ENCODE data around the gene CRIM1.

The CRIM1 gene

DNA sequence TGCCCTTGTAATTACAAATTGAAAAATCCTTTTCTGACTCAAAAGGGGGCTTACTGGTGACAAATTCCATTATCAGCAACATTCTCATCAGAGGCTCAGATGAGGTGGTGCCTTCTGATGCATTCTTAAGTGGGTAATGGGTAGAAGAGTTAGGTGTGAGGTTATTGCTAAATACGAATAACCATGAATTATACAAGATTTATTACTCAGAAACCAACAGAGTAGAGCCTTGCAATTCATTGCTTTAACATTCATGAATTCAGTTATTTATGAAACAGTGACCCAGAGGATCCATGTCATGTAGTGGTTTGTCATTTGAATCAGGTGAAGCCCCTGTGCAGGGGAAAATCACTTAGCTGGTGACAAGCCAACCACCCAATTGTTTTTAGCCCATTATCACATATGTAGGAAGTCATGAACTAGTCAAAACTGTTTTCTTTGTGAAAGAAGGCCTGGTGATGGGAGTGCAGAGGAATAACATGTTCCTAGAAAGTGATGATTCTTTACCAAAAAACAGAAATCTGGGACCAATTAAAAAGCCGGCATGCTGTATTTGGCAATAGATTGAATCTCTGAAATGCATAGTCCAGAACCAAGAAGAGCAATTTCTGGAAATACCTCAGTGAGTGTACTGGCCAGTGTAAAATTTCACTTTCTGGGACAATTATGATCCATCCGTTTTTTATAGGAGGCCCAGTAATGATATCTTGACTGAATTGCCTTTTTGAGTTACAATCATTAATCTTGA is 70.2 kb downstream of the CRIM1 start:
- DNase-seq (ENCODE audit: low spot score) = no peak

DNA sequence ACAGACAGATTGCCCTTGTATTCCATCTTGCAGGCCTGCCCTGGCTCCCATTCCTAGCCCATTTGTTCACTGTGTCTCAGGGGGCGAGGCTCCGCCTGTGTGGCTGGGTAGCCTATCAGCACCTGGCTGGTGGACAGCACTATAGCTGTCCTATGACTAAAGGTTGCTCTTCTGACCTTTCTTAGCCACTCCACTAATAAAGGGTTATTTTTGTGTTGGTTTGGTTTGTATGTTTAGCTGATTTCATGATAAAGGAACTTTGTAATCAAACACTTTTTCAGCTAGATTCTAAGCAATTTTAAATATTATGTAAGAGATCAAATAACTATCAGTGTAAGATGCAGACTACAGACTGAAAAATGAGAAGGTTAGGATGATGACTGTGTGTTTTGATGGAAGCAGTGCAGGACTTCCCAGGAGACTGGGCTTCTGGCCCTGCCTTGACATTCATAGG is 72.2 kb downstream of the CRIM1 start:
- DNase-seq (ENCODE audit: low spot score) = no peak

DNA sequence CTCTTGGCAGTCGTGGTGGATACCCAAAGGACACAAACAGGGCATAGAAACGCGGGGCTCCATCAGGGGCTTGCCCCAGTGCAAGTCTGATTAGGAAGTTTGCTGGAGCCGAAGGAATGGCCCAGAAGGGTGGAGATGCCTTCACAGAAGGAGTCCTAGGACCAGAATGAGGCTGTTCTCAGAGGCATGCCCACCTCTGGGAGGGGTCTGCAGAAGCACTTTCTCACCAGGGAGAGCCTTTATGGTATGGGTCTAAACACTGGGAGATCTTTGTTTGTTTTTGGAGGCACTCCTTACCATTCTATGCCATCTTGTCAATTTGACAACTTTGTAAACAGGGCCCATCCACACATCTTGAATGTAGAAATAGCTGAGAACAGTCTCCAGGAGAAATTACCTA is 75.0 kb downstream of the CRIM1 start:
- no peak for DNase-seq (ENCODE audit: low spot score)

GRCh38 chr2:36432479-36432878 is 76.9 kb downstream of the CRIM1 start:
- DNase-seq (ENCODE audit: low spot score) = no peak

- DNase-seq (ENCODE audit: low spot score) = no peak
These were observed 78.0 kb downstream of the CRIM1 start for GRCh38 chr2:36433311-36434217.

DNA sequence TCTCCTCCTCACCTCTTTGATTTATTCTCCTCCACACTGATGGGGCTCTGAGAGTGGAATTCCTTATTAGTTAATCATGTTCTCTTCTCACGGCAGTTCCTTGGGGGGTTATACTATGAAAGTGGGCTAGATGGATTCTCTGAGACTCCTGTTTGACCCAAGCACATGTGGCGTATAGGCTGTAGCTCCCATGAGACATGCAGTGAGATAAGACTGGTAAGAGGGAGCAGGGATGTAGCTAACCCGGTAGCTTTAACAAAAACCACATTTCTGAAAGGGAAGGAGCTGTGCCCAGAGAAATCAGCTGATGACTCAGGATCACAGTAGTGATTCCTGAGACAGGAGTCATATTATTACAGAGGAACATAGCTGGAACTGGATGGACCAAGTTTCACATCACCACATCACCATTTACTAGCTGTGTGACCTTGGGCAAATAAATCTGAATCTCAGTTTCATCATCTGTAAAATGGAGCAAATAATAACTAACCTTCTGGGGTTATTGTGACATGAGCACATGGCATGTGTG is 82.9 kb downstream of the CRIM1 start:
- DNase-seq (ENCODE audit: low spot score) = no peak

DNA sequence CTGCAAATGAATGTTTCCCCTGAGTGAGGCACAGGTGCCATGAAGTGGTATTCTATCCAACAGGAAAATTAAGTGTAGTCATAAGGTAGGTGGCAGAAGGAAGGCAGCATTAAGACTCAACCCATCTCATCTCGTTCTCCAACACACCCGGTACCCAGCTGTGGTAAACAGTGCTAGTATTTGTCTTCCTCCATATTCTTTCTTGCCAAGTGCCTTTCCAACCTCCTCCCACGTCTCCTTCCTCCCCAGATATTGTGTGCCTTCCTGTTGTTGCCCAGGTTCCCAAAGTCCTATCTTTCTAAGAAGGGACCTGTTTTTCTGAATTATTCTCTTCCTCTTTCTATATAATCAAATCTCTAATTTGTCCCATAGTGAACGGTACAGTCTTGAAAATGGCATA is 83.5 kb downstream of the CRIM1 start:
- no peak for DNase-seq (ENCODE audit: low spot score)

DNA sequence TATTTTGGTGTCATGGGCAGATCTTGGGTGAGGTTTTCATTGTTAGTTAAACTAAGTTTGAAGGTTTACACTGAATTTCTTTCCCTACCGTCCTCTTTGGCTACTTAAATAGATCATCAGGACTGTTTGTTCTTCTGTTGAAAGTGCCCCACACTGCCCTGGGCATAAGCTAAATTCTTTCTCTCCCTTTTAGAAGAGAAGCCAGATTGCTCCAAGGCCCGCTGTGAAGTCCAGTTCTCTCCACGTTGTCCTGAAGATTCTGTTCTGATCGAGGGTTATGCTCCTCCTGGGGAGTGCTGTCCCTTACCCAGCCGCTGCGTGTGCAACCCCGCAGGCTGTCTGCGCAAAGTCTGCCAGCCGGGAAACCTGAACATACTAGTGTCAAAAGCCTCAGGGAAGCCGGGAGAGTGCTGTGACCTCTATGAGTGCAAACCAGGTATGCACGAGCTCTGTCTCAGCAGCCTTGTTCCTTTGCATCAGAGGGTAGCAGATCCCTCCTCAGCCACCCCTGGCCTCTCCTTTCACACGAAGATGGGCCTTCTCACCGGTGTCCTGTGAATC is 85.6 kb downstream of the CRIM1 start:
- DNase-seq (ENCODE audit: low spot score) = no peak

DNA sequence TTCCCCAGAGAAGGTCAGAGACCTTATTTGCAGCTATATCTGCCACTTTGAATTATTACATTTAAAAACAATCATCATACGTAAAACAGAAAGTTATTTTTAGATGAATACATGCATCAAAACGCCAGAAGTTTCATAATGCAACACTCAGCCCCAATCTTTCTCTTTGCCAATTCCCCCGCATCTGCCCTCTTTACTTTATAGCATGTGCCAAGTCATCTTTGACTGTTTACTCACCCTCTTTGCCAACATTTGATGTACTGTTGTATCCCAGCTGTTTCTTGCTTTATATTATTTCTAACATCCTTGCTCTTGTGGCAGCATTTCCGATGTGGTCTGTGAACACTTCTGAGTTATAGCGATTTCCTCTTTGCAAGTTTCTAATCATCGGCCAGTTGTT is 86.2 kb downstream of the CRIM1 start:
- no peak for DNase-seq (ENCODE audit: low spot score)

- no peak for DNase-seq (ENCODE audit: low spot score)
These were observed 88.8 kb downstream of the CRIM1 start for GRCh38 chr2:36444216-36444936.

- DNase-seq (ENCODE audit: low spot score) = no peak
These were observed 89.7 kb downstream of the CRIM1 start for GRCh38 chr2:36445185-36445866.

- DNase-seq (ENCODE audit: low spot score) = no peak
These were observed 90.7 kb downstream of the CRIM1 start for GRCh38 chr2:36446294-36446693.

GRCh38 chr2:36449213-36449612 is 93.6 kb downstream of the CRIM1 start:
- DNase-seq (ENCODE audit: low spot score) = no peak

- DNase-seq (ENCODE audit: low spot score) = no peak
These were observed 94.4 kb downstream of the CRIM1 start for GRCh38 chr2:36449943-36450392.

DNA sequence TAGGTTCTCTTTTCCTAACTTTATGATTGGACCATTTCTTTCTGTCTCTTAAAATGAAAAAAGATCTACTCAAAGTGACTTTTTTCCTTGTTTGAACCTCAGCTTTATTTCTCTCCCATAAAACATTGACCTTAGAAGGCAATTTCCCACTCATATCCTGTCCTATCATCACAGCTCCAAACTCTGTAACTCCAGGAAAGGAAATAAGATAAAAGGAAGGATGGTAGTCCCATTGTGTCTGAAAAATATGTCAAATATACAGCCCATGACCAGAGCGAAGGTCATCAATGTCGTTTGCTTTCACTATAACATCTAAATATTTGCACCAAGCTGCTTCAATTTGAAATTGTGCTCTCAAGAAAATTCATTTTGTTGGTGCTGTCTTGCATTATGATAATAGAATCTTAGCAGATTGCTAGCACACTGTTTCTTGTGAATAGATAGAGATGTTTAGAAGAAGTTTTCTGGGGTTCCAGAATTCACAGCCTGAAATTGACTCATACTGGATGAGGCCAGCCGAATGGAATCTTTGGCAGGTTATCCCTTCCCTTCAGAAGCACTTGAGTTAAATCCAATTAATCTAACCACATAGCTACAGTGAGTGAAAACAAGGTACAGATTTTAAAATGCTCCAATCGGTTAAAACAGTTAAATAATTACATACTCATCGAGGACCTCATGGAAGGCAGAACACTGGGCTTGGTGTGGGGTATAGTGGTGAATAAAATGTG is 95.1 kb downstream of the CRIM1 start:
- DNase-seq (ENCODE audit: low spot score) = no peak

GRCh38 chr2:36451512-36451911 is 95.9 kb downstream of the CRIM1 start:
- DNase-seq (ENCODE audit: low spot score) = no peak

- no peak for DNase-seq (ENCODE audit: low spot score)
These were observed 96.7 kb downstream of the CRIM1 start for GRCh38 chr2:36452260-36452659.

DNA sequence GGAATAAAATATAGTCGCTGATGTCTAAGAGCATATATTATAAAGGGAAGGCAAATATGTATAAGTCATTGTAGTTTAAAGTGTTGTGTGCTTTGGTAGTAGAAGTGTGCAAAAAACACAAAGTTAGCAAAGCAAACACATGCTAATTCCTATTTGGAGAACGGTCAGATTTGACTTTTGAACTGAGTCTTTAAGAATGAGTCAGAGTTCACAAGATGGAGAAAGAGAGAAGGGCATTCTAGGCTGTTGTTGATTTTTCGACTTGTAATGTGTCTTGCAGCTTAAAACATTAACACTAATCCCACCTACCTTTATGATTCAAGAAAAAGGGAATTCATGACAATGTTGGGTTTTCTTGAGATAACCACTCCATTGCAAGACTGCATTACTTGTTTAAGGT is 98.1 kb downstream of the CRIM1 start:
- DNase-seq (ENCODE audit: low spot score) = no peak

- DNase-seq (ENCODE audit: low spot score) = no peak
These were observed 99.4 kb downstream of the CRIM1 start for GRCh38 chr2:36455011-36455410.

DNA sequence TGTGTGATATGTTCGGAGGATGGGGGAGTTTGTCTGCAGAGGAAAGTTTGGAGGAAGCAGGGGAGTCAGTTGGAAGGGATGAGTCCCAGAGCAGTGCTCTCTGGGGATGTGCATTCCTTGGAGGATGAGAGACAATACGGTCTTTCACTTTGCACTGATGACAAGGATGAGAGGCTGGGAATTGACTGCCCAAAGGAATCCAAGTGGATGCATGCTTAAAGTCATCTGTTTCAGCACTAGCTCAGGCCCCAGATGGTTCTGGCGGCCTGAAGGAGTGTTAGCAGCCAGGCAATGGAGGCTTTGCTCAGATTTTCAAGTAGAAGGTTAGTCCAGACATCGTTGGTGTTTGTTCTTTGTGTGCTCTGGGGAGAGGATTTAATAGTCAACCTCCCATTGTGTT is 100.2 kb downstream of the CRIM1 start:
- no peak for DNase-seq (ENCODE audit: low spot score)

All from germinal center (tissue), 1 donor.